CD4-positive, alpha-beta T cell treated with Interleukin-6 for 4 hours (primary cell): ENCODE measurements around the gene MEGF9.
A peak's percentile ranks its signal among the peaks of the same experiment; 100 is the strongest.

Experiments used
- DNase-seq: peaks from one replicate; pipeline ENCODE4 v3.0.0-alpha.2; 2020; ENCODE audit warnings: mixed read lengths

Gene MEGF9

DNA sequence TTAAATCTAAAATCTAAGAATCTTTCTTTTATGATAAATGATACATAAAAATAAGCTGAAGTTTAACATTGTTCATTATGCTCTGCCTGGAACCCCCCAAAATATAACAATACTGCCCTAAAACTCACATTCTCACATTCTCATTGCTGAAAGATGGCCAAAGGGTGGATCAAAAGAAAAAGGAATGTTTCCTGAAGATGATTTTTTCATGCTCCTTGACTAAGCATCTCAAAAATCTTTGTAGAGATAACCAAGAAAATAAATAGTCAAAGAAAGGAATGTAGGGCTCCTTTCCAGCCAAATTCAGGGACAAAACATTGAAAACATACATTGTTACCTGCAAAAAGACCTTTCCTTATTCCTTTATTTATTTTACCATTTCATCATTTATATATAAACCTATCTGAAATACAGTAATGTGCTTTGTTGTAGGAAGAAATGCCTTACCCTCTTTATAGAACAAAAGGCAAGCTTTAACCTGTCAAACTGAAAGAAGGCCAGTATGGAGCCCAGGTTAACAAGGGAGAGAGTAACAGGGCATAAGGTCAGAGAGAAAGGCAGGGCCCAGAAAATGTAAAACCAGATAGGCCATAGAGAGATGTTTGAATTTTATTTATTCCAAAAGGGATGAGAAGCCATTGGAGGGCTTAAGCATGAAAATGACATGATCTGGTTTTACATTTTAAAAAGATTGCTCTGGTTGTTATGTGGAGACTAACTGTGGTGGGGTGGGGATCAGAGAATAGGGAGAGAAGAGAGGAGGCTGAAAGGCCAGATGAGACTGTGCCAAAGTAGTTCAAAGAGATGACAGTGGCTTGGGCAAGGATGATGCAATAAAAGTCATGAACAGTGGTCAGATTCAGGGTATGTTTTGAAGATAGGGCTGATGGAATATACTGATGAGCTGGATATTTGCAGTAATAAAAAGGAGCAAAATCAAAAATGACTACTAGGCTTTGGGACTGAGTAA, 97.0 kb downstream of the MEGF9 start:
- DNase-seq, result no peak

GRCh38 chr9:120612218-120612617, 102.1 kb downstream of the MEGF9 start:
- DNase-seq, result no peak

DNA sequence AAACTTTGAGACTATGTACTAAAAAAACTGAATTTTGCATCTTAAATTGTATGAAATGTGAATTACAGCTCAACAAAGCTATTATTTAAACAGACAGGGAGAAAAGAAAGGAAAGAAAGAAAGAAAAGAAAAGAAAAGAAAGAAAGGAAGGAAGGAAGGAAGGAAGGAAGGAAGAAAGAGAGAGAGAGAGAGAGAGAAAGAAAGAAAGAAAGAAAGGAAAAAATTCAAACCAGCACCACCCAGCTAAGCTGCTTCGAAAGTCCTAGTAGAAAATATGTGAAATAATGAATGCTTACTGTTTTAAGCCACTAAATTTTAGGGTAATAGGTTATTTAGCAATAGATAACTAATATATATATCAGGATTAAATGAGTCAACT, 102.6 kb downstream of the MEGF9 start:
- no peak for DNase-seq

DNA sequence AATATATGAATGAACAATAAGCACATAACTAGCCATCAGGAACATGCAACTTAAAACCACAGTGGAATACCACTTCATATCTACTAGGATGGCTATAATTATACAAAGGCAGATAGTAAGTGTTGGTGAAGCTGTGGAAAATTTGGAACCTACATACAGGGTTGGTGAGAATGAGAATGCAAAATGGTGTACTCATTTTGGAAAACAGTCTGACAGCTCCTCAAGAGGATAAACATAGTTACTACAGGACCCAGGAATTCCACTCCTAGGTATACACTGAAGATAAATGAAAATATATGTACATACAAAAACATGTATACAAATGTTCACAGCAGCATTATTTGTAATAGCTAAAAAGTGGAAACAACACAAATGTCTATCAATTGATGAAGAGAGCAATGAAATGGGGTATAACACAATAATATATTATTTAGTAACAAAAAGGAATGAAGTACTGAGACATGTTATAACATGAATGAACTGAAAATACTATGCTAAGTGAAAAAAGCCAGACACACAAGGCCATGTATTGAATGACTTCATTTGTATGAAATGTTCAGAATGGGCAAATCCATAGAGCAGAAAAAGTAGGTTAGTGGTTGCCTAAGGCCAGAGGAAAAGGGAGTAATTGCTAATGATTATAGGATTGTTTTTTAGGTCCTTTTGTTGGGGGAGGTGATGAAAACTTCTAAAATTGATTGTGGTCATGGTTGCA, 103.1 kb downstream of the MEGF9 start:
- no peak for DNase-seq

GRCh38 chr9:120609636-120610035, 104.6 kb downstream of the MEGF9 start:
- DNase-seq, result no peak

DNA sequence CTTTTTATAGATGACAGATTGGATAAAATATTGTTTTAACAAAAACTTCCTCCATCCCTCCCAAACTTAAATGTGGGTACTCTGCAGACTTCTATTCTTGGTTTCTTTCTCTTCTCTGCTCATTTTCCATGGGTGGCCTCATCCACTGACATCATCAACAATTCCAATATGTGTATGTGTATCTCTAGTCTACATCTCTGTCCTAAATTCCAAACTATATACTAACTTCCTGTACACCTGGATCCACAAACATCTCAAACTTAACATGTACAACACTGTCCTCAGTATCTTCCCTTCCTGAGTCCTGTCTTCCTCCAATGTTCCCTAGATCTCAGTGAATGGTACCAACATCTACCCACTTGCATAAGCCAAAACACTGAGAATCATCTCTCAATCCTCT, 105.8 kb downstream of the MEGF9 start:
- no peak for DNase-seq

DNA sequence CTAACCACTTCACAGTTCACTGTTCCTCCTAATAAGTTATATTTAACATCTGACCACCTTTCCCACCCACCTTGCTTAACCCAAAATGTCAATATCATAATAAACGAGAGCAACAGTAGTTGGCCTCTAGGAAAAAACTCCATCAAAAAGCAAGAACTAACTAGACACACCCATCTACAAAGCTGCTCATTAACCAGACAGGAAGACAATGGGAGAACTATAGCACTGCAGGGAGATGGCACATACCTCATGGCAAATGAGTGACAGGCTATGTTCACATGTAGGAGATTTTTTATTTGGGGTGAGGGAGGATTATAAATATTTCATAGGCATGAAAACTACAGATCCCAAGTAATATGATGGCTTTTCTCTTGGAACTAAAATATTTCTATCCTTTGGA, 110.7 kb downstream of the MEGF9 start:
- no peak for DNase-seq

GRCh38 chr9:120603010-120603409, 111.3 kb downstream of the MEGF9 start:
- DNase-seq, result no peak

DNA sequence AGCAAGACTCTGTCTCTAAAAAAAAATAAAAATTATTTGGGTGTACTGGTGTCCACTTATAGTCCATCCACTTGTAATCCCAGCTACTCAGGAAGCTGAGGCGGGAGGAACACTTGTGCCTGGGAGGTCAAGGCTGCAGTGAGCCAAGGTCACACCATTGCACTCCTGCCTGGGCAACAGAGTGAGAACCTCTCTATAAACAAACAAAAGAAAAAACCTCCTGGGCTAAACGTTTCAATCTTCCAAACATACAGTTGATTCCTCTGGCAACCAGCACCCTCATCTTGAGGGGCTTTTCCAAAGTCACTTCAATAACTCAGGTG, 120.4 kb downstream of the MEGF9 start:
- no peak for DNase-seq

- DNase-seq, result no peak
Observed at GRCh38 chr9:120593250-120593954, 120.9 kb downstream of the MEGF9 start.

- DNase-seq, result no peak
Observed at GRCh38 chr9:120592210-120592609, 122.1 kb downstream of the MEGF9 start.

DNA sequence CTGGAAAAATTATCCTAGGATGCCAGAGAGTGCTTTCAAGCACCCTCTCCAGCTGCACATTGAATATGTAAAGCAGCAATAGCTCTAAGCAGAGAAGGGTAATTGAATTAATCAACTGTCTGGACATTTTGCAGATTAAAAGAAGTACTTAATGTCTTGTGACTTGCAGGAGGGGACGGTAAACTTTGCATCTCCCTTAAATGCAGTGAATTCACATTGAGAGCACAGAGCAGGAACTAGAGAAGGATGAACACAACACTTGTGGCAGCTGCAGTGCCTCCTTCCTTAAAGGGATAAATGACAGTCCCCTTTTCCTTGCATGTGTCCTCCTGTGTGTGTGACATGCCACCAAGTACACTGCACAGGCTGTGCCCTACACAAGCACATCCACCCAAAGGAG, 126.9 kb downstream of the MEGF9 start:
- DNase-seq, result no peak

DNA sequence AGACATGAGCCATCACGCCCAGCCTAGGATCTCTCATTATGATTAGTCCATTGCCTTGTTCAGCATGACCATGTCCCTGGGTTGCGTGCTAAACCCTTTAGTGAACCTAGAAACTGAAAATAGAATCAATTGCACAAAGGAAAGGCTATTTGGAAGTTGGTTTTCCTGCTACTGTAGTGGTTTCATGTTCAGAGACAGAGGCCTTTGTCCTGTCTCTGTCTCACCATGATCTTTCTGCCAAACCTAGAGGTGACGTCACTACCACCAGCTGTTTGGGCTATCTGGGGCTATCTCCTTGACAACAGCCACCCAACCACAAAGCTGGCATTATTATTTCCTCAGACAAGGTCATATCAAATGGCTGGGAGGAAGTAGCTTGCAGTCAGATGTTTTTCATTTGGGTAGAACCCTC, 130.3 kb downstream of the MEGF9 start:
- peak; percentile 21 for DNase-seq

- peak; percentile 93 for DNase-seq
Observed at GRCh38 chr9:120580051-120580896, 134.0 kb downstream of the MEGF9 start, which contains the start of gene CDK5RAP2. Gene CDK5RAP2, minus strand, starts transcription at chr9:120580167. Its CDS starts 189 bp downstream, at chr9:120579978.

DNA sequence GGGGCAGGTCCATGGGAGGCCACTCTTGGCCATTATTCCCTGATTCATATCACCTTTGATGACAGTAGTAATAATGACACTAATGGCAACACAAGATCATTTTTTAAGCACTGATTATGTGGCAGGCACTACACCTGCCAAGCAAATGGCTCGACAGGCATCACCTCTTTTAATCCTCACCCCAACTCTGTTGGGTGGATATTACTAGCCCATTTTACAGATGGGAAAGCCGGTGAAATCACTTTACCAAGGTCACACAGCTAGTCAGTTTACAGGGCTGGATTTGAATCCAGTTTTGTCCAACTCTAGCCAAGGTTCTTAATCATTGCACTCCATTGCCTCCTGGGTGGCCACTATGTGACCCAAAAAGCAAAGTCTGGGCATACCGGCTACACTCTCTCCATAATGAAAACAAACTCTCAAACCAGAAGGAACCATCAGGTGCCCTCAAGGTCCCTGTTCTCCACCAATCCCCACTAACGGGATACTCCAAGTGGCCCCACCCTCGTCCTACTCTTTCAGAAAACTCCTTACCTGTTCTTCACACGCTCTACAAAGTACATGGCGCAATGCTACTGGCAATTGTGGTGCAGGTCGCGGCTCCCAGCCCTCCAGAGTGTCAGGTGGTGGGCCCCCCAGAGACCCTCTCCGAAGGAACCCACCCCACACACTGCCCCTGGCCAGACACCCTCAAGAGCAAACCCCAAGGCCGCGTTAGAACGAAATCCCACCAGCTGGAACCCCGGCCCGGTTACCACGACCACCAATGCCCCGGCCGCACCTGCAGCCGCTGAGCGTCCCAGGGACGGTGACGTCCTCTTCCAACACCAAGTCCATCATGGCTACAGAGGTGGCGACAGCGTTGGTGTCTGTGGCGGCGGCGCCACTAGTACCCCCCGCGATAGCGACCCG, 134.9 kb downstream of the MEGF9 start:
- no peak for DNase-seq

DNA sequence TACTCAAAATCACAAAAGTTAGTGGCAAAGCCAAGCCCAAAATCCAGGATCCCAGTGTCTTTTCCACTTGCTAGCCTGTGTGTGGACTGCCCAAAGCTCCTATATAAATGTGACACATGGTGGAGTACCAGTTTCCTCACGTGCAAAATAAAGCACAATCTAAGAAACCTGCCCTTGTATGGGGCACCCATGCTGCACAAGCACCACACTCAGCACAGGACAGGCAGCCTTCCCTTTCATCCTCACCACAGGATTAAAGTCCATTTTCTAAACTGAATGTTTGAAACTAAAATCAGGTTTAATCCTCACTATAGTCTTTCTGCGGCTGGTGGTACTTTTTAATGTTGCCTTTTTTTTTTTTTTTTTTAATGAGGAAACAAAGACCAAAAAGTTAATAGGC, 139.8 kb downstream of the MEGF9 start:
- DNase-seq, result no peak

DNA sequence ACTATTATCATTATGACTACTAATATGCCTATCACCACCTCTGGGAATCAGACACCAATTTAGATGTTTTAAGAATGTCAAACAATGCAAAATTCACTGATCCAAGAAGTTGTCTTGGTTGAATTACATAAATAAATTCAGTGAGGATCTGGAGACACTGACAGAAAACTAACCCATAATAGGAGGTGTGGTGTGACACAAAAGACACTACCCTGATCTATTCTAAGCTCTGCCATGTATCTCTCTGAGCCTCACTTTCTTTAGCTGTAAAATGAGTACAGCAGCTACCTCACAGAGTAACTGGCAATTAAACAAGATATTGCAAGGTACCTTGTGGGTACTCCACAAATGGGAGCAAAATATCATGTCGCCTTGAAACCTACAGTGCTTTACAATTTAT, 141.8 kb downstream of the MEGF9 start:
- no peak for DNase-seq

- no peak for DNase-seq
Observed at GRCh38 chr9:120571443-120572257, 142.6 kb downstream of the MEGF9 start.

DNA sequence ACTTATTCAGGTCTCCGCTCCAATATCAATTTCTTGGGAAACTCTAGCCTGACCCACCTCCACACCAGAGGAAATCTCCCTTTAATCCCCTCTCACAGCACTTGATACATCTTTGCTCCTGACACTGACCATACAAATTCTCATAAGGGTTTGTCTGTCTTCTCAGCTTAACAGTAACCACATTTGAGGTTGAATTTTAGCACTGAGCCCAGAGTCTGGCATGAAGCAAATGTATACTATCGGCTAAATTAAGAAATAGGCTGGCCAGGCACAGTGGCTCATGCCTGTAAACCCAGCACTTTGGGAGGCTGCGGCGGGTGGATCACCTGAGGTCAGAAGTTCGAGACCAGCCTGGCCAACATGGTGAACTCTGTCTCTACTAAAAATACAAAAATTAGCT, 144.0 kb downstream of the MEGF9 start:
- DNase-seq, result no peak

- no peak for DNase-seq
Observed at GRCh38 chr9:120569556-120569955, 144.7 kb downstream of the MEGF9 start.

- DNase-seq, result no peak
Observed at GRCh38 chr9:120568816-120569215, 145.5 kb downstream of the MEGF9 start.
